Fibroblast of lung (primary cell): ENCODE measurements around the gene FDX1.

Experiments
- CTCF ChIP-seq, 2 donors: IDR thresholded peaks in 1 of 2; conservative IDR thresholded peaks in 1 of 2; 1 replicate in 1 of 2; 2 replicates in 1 of 2; pipeline ENCODE4 v1.5.1; 2011 to 2012; ENCODE audit warnings: low read length in 2 of 2, control low read depth in 1 of 2, inconsistent platforms in 1 of 2, low read depth in 1 of 2, mild to moderate bottlenecking in 1 of 2
- EZH2 ChIP-seq: IDR thresholded peaks from 2 replicates; pipeline ENCODE4 v1.5.1; 2012; ENCODE audit warnings: low read length, control low read depth, mild to moderate bottlenecking; ENCODE audit errors: missing control alignments

GRCh38 chr11:110438017-110438416 is 8.3 kb downstream of the FDX1 start:
- TF ChIP-seq CTCF (conservative IDR thresholded peaks at IDR 0.05 in 1 of 2, IDR thresholded peaks at IDR 0.05 in 1 of 2; ENCODE audit: low read depth in 1 of 2, low read length in 2 of 2) (no peak), EZH2 (no peak)
